ENCODE data around the gene FAM83D.

- TF ChIP-seq POLR2A (IDR thresholded peaks at IDR 0.05; ENCODE audit: low read depth) (no peak), CTCF (IDR thresholded peaks at IDR 0.05) (no peak), EP300 (IDR thresholded peaks at IDR 0.05) (no peak)
Observed at GRCh38 chr20:38927902-38928578, 1.8 kb downstream of the FAM83D start.

All from esophagus muscularis mucosa (tissue), 4 donors.